Kidney (tissue), 14 donors: ENCODE results near the gene ABLIM2. TPM values are rescaled to one million over a fixed set of nuclear protein-coding genes. Genes with fewer than 3 reads are reported as not detected.
A peak's percentile ranks its signal among the peaks of the same experiment; 100 is the strongest.

ENCODE experiments used
- DNase-seq, 5 donors: peaks; one replicate each; pipeline ENCODE4 v3.0.0-alpha.2; 2013 to 2020
- FAIRE-seq: peaks from 2 replicates; lab custom pipeline; 2012; peaks lifted over from hg19 to GRCh38; lab: Jason Lieb, UNC
- H3K27ac ChIP-seq, 2 donors: one replicate each; pipeline ENCODE4 v1.7.0; 2013; ENCODE audit warnings: low read depth in 2 of 2, low read length in 2 of 2, inconsistent platforms in 1 of 2
- H3K27me3 ChIP-seq: one replicate; pipeline ENCODE4 v1.7.1; 2013; ENCODE audit warnings: low read length, inconsistent platforms; ENCODE audit not compliant: control insufficient read depth, insufficient read depth
- H3K36me3 ChIP-seq, 3 donors: one replicate each; pipeline versions ENCODE4 v1.7.0 to v1.7.1; 2013; ENCODE audit warnings: low read length in 3 of 3, control low read depth in 1 of 3, inconsistent platforms in 1 of 3; ENCODE audit not compliant: insufficient read depth in 3 of 3, control insufficient read depth in 2 of 3
- H3K4me1 ChIP-seq, 3 donors: one replicate each; pipeline versions ENCODE4 v1.7.0 to v1.7.1; 2013; ENCODE audit warnings: low read length in 3 of 3, inconsistent platforms in 1 of 3, low read depth in 1 of 3; ENCODE audit not compliant: control insufficient read depth in 2 of 3, insufficient read depth in 2 of 3
- H3K4me3 ChIP-seq, 3 donors: one replicate each; pipeline versions ENCODE4 v1.7.0 to v1.8.1; 2013; ENCODE audit warnings: low read length in 3 of 3, control low read depth in 1 of 3, inconsistent platforms in 1 of 3
- H3K9ac ChIP-seq, 3 donors: one replicate each; pipeline versions ENCODE4 v1.7.0 to v1.7.1; 2013; ENCODE audit warnings: low read length in 3 of 3, control low read depth in 1 of 3, inconsistent platforms in 1 of 3
- H3K9me3 ChIP-seq, 3 donors: one replicate each; pipeline versions ENCODE4 v1.7.0 to v1.7.1; 2013; ENCODE audit warnings: low read length in 3 of 3, control low read depth in 1 of 3, inconsistent platforms in 1 of 3; ENCODE audit not compliant: control insufficient read depth in 2 of 3, insufficient read depth in 1 of 3
- intact Hi-C: fragments of 100-400 bp; cut with DNase I; formaldehyde crosslinking; loops from one replicate; pipeline ENCODE4 v1.11.1; 2022
- polyA plus RNA-seq: library from polyadenylated mRNA; stranded (reverse); fragments of 350-450 nt; fragmentation: Illumina TruSeq; extraction: RNeasy Lipid Tissue Mini Kit (QIAGEN cat#74804); gene quantifications from one replicate; pipeline ENCODE4 v1.2.3, GENCODE V29; 2014; ENCODE audit warnings: low read depth, low replicate concordance; ENCODE audit not compliant: insufficient read depth
- total RNA-seq: library from RNA; stranded (reverse); fragmentation: NEBNext Ultra II Directional; extraction: Animal tissue kit (Norgen Biotek cat#: 25700); gene quantifications from one replicate; pipeline ENCODE4 v1.2.1, GENCODE V29; 2021
- TF ChIP-seq, protein P1 (sequence below): IDR thresholded peaks from 3 replicates; pipeline ENCODE4 v1.5.1; 2012; ENCODE audit warnings: mild to moderate bottlenecking, moderate library complexity, borderline replicate concordance; ENCODE audit not compliant: insufficient read depth; ENCODE audit errors: extremely low read depth
- donor health status: control.
- donor health status: control.
- donor health status: control.
- donor health status: control.
- donor health status: control.
- donor health status: DM: yes; HTN: yes; CAD: no.
- donor health status: Normal renal cell carcinoma (clear cell type).

Gene ABLIM2
- total and polyA plus RNA-seq, 2 donors from 2014 or later: 9.5 to 23.3 TPM

DNA sequence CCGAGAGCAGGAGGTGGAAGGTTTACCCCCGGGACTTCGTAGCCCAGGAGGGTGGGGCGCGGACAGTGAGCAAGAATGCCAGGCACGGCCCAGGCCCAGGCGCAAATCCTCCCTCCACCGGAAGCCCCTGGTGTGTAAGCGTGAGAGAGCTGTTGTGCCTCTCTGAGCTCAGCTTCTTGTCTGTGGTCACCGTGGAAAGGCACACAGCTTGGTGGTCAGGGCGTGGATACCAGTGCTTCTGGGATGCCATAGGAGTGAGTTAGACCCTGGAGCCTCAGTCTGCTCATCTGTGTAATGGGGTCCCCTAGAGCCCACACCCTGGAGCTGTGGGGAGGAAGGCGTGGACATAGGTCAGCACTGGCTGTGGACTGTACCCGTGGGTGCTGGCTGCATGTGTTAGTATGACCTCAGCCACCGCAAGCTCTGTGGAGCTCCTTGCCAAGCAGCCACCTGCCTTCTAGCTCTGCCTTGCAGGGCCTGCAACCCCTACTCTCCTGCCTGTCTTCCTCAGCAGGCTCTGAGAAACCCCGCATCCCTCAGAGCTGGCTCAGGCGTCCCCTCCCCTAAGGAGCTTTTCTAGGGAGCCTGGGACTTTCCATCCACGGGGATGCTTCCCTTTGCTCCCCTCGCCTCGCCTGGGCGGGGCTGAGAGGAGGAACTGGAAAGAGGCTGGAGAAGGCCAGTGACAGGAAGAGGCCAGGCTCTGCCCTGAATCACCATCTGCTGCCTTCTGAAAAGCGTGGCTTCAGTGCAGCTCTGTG, 190.9 kb downstream of the ABLIM2 start:
- Histone ChIP-seq H3K4me3 (no peak overlapping the region), H3K9me3 (no peaks in the 10 kb centered on the region), H3K27me3 (no peaks in the 10 kb centered on the region), H3K27ac (peak overlapping the region in 1 of 2 donors; percentile 59), H3K9ac (no peak overlapping the region), H3K4me1 (peaks cover 0 to 15% (median 0%) of the 10 kb centered on the region in 3 donors), H3K36me3 (no peaks in the 10 kb centered on the region)
- DNase-seq (no peak), FAIRE-seq (no peak)
- intact Hi-C loops: no loop called here
- TF ChIP-seq, protein P1, sequence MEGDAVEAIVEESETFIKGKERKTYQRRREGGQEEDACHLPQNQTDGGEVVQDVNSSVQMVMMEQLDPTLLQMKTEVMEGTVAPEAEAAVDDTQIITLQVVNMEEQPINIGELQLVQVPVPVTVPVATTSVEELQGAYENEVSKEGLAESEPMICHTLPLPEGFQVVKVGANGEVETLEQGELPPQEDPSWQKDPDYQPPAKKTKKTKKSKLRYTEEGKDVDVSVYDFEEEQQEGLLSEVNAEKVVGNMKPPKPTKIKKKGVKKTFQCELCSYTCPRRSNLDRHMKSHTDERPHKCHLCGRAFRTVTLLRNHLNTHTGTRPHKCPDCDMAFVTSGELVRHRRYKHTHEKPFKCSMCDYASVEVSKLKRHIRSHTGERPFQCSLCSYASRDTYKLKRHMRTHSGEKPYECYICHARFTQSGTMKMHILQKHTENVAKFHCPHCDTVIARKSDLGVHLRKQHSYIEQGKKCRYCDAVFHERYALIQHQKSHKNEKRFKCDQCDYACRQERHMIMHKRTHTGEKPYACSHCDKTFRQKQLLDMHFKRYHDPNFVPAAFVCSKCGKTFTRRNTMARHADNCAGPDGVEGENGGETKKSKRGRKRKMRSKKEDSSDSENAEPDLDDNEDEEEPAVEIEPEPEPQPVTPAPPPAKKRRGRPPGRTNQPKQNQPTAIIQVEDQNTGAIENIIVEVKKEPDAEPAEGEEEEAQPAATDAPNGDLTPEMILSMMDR: no peak

DNA sequence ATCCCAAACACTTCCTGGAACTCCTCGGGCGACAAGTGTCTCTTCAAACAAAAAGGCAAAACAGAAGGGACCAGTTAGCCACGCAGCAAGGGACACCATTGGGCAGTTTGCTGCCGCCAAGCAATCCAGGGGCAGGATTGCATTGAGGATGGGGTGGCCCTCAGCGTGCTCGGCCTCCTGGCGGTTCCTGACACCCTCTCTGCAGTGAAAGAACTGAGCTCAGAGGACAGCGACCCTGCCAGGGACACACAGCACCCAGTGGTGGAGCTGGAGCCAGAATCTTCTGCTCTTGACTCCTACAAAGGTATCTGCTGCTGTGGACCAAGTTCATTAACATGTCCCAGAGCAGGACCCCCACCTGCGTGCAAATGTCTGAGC, 191.6 kb downstream of the ABLIM2 start:
- Histone ChIP-seq H3K36me3 (no peaks in the 10 kb centered on the region), H3K4me3 (no peak overlapping the region), H3K9ac (no peak overlapping the region), H3K9me3 (no peaks in the 10 kb centered on the region), H3K4me1 (peaks cover 0 to 15% (median 0%) of the 10 kb centered on the region in 3 donors), H3K27ac (no peak overlapping the region), H3K27me3 (no peaks in the 10 kb centered on the region)
- DNase-seq: no peak
- TF ChIP-seq, protein P1: no peak
- intact Hi-C loops: no loop called here
- FAIRE-seq: no peak

DNA sequence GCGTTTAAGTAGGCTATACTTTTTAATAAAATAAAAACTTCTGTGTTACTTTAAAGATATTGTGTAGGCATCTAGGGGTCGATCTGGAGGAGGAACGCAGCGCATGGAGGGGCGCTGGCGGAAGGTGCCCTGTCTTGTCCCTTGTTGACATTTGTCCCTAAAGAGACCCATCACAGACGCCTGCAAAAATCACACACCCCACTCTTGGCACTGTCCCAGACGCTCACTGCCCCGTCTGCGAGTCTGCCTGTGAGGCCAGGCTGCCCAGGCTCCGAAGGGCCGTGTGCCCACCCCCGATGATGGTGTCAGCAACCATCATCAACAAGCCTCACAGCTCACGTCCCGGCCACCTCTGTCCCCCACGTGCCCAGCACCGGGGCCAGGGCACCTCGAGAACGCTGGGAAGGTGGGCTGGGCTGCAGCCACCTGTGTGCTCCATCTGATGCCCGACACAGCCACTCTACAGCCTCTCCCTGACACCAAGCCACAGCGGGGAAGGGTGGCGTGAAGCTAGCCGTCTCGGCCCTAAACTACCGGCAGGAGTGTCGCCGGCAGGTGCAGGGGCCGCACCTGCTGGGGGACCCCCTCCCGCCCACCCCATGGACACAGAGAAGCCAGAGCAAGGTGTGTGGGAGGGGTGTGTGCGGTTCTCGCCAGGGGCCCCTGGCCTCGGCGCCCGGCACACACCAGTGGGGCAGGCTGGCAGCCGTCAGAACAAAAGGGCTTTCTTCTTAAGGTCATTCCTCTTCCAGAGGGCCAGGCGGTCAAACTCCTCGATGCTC, 192.1 kb downstream of the ABLIM2 start:
- Histone ChIP-seq H3K4me1 (peaks cover 0 to 15% (median 0%) of the 10 kb centered on the region in 3 donors), H3K27me3 (no peaks in the 10 kb centered on the region), H3K9ac (no peak overlapping the region), H3K36me3 (no peaks in the 10 kb centered on the region), H3K27ac (no peak overlapping the region), H3K9me3 (no peaks in the 10 kb centered on the region), H3K4me3 (no peak overlapping the region)
- intact Hi-C loops: no loop called here
- TF ChIP-seq, protein P1: no peak
- no peak for FAIRE-seq
- DNase-seq: no peak
